ENCODE data around the gene MTUS2. TPM values are rescaled to one million over a fixed set of nuclear protein-coding genes. Genes with fewer than 3 reads are reported as not detected.

Gene MTUS2
- polyA plus RNA-seq, 2 of the 4 experiments (the other 2 are of a cell fraction): not detected

GRCh38 chr13:29361716-29362115 lies 541.6 kb downstream of the MTUS2 start (continued):
- TF ChIP-seq HOXB5 (CRISPR knock-in tag; IDR thresholded peaks at IDR 0.05) (no peak), HOXA7 (CRISPR knock-in tag; IDR thresholded peaks at IDR 0.05) (no peak), TP53 (CRISPR knock-in tag; IDR thresholded peaks at IDR 0.05) (no peak)

DNA sequence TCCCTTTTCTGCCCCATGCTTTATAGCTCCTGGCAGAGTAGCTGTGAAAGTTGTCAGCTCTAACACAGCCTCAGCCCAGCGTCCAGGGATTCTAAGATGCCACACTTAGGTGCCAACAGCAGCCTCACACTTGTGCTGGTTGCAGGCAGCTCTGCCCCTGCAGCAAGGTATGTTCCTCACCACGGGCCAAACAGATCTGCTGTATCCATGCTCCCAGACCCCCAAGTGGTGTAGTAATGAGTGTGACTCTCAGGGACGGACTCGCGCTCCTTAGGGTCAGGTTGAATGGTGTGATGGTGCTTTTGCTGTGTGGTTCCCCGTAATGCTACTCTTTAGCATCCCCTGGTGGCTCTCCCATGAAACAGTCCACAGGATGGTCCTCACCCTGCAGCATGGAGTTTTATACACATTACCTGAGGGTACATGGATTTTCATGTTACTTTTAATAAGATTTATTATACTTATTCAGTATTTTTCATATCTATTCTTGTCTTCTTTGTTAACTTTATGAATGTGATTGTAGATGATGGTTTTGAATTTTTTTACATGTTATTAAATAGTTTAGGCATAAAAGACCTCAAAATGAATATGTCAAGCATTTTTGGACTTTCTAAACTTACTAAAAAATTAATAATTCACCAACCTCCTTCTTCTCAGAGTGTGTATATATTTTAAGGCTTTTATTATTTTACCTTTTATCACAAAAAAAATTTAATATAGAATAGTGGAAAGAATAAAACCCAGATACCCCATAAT lies 542.9 kb downstream of the MTUS2 start:
- Histone ChIP-seq H3K4me2 (no peak overlapping the region), H3K9me3 (no peaks in the 10 kb centered on the region), H3K27ac (no peak overlapping the region), H3K4me3 (no peak overlapping the region), H3K4me1 (no peaks in the 10 kb centered on the region)
- ChIA-PET POLR2A (no interaction called here), CTCF (interaction anchor here (0.7 to 1.3 kb wide), 4 partner anchors 10 to 751 kb away, joined by 3 to 6 read pairs (median 3); no protein-coding TSS in a partner anchor)
- no peak for TF ChIP-seq ZC3H11A (IDR thresholded peaks at IDR 0.05)
- no peak for TF ChIP-seq CHD2 (IDR thresholded peaks at IDR 0.05; ENCODE audit: low read length, partially characterized antibody)
- no peak for TF ChIP-seq HES2 (IDR thresholded peaks at IDR 0.05)
- TF ChIP-seq ZNF302 (CRISPR knock-in tag; IDR thresholded peaks at IDR 0.05): no peak
- no peak for TF ChIP-seq PHF8 (IDR thresholded peaks at IDR 0.05; ENCODE audit: borderline replicate concordance, low read depth)
- no peak for TF ChIP-seq ESRRA (IDR thresholded peaks at IDR 0.05; ENCODE audit: borderline replicate concordance, low read length)
- TF ChIP-seq SMC3 (IDR thresholded peaks at IDR 0.05): peak; percentile 42; the same call in 2 of the 3 replicates
- TF ChIP-seq ELK1 (IDR thresholded peaks at IDR 0.05; ENCODE audit: low read depth, low read length): no peak
- no peak for TF ChIP-seq CBX8 (IDR thresholded peaks at IDR 0.05)
- TF ChIP-seq, protein P1, sequence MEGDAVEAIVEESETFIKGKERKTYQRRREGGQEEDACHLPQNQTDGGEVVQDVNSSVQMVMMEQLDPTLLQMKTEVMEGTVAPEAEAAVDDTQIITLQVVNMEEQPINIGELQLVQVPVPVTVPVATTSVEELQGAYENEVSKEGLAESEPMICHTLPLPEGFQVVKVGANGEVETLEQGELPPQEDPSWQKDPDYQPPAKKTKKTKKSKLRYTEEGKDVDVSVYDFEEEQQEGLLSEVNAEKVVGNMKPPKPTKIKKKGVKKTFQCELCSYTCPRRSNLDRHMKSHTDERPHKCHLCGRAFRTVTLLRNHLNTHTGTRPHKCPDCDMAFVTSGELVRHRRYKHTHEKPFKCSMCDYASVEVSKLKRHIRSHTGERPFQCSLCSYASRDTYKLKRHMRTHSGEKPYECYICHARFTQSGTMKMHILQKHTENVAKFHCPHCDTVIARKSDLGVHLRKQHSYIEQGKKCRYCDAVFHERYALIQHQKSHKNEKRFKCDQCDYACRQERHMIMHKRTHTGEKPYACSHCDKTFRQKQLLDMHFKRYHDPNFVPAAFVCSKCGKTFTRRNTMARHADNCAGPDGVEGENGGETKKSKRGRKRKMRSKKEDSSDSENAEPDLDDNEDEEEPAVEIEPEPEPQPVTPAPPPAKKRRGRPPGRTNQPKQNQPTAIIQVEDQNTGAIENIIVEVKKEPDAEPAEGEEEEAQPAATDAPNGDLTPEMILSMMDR (IDR thresholded peaks at IDR 0.05): peak; percentile 55
- TF ChIP-seq RAD21 (conservative IDR thresholded peaks at IDR 0.05 in 1 of 2, IDR thresholded peaks at IDR 0.05 in 1 of 2): peak; percentile 56 to 71; a peak in 4 of 5 replicates
- TF ChIP-seq TFCP2L1 (CRISPR knock-in tag; IDR thresholded peaks at IDR 0.05): no peak
- no peak for FAIRE-seq
- 0% methylated on average over 2 of the region's 6 CpGs for WGBS (ENCODE audit: missing lambda C conversion rate)
- ATAC-seq: peak; percentile 92 to 95
- DNase-seq (ENCODE audit: low read depth in 1 of 2, low spot score in 1 of 2): peak; percentile 41 to 45

DNA sequence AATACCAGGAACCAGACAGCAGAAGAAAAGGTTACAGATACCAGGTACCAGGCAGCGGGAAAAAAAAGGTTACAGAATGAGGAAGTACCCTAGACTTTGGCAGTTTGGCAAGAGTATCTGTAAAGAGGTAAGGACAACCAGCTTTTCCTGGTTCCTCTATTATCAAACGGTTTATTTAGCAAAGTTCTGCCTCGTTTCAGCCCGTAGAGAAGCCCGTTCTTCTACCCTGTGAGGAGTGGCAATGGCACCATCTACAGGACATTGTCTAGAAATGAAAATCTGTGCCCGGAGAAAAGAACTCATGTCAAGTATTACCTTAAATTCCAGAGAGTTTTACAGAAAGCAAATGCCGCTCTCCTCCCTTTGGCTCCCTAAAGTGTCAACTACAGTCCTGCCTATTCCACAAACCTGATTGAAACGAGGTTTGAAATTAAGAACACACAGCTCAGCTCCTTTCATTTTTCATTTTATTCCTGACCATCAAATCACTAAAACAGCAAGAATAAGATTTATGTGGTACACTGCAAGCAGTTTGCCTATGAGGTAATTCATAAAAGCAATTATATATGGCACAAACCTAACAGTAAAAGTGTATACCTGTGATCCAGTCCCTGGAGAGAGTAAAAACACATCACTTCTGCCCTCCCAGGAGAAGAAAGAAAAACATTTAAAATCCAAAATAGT lies 549.1 kb downstream of the MTUS2 start:
- no peak overlapping the region for H3K27ac ChIP-seq
- no peak overlapping the region for H3K4me2 ChIP-seq
- H3K4me3 ChIP-seq: no peak overlapping the region
- FAIRE-seq (no peak), DNase-seq (ENCODE audit: low read depth in 1 of 2, low spot score in 1 of 2) (peak in 1 of 2 experiments; percentile 35), ATAC-seq (peak; percentile 74 to 81; a peak in 5 of 6 replicates)
- ChIA-PET CTCF (interaction anchor here (0.6 to 2.2 kb wide), 12 partner anchors 8 to 586 kb away, joined by 3 to 6 read pairs (median 3); partner anchors contain the start of gene MTUS2), POLR2A (no interaction called here)
- WGBS (ENCODE audit: missing lambda C conversion rate): 5% methylated on average over 8 of the region's 8 CpGs
- H3K4me1 ChIP-seq: no peaks in the 10 kb centered on the region
- H3K9me3 ChIP-seq: no peaks in the 10 kb centered on the region
- TF ChIP-seq ESRRA (IDR thresholded peaks at IDR 0.05; ENCODE audit: borderline replicate concordance, low read length) (no peak), EHMT2 (IDR thresholded peaks at IDR 0.05; ENCODE audit: low read depth) (no peak), CHD4 (IDR thresholded peaks at IDR 0.05; ENCODE audit: borderline replicate concordance) (no peak), ZSCAN20 (CRISPR knock-in tag; IDR thresholded peaks at IDR 0.05) (no peak), GATA3 (IDR thresholded peaks at IDR 0.05; ENCODE audit: borderline replicate concordance) (no peak), RAD21 (conservative IDR thresholded peaks at IDR 0.05 in 1 of 2, IDR thresholded peaks at IDR 0.05 in 1 of 2) (peak; percentile 54 to 59; a peak in 4 of 5 replicates), HOXB13 (CRISPR knock-in tag; IDR thresholded peaks at IDR 0.05; ENCODE audit: low read depth) (no peak), PHF8 (IDR thresholded peaks at IDR 0.05; ENCODE audit: borderline replicate concordance, low read depth) (no peak), FOSB (CRISPR knock-in tag; IDR thresholded peaks at IDR 0.05) (no peak), MAX (IDR thresholded peaks at IDR 0.05) (no peak), SREBF2 (IDR thresholded peaks at IDR 0.05) (no peak), MYC (IDR thresholded peaks at IDR 0.05; ENCODE audit: borderline replicate concordance, low read length) (no peak), SMC3 (IDR thresholded peaks at IDR 0.05) (0 out of 3 replicates have a peak, but pooled peaks have one; percentile 15), CEBPB (IDR thresholded peaks at IDR 0.05) (no peak)
- TF ChIP-seq, protein P1 (IDR thresholded peaks at IDR 0.05): peak; percentile 50
- TF ChIP-seq, protein P2, sequence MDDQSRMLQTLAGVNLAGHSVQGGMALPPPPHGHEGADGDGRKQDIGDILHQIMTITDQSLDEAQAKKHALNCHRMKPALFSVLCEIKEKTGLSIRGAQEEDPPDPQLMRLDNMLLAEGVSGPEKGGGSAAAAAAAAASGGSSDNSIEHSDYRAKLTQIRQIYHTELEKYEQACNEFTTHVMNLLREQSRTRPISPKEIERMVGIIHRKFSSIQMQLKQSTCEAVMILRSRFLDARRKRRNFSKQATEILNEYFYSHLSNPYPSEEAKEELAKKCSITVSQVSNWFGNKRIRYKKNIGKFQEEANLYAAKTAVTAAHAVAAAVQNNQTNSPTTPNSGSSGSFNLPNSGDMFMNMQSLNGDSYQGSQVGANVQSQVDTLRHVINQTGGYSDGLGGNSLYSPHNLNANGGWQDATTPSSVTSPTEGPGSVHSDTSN (IDR thresholded peaks at IDR 0.05): no peak
